H1 (cell line): Measurements from ENCODE around the gene GADD45B. TPM values are rescaled to one million over a fixed set of nuclear protein-coding genes. Genes with fewer than 3 reads are reported as not detected.

Experiments
- CTCF ChIA-PET: fragments of 300-600 bp; sonication (Branson Sonifier 250); formaldehyde crosslinking; loops from one replicate; lab custom pipeline; 2021; ENCODE audit not compliant: partially characterized antibody; lab: Charles Lee
- POLR2A ChIA-PET: fragments of 300-600 bp; sonication (Branson Sonifier 250); formaldehyde crosslinking; loops from one replicate; lab custom pipeline; 2021; ENCODE audit warnings: inconsistent platforms; ENCODE audit not compliant: partially characterized antibody; lab: Charles Lee
- DNase-seq, 2 experiments: peaks; one replicate each; pipeline versions ENCODE4 v3.0.0 to v3.0.0-alpha.2; 2010 to 2022; ENCODE audit warnings: low spot score in 2 of 2, low read depth in 1 of 2, mixed read lengths in 1 of 2
- FAIRE-seq: peaks from 2 replicates; lab custom pipeline; 2011; peaks lifted over from hg19 to GRCh38; lab: Jason Lieb, UNC
- H2AFZ ChIP-seq: 2 replicates; pipeline ENCODE4 v1.8.1; 2012; ENCODE audit warnings: low read length, inconsistent platforms
- H2AK5ac ChIP-seq: 2 replicates; pipeline ENCODE4 v1.6.1; 2013; ENCODE audit warnings: low read depth, low read length
- H2BK120ac ChIP-seq: replicated peaks from 2 replicates; pipeline ENCODE3; 2013; ENCODE audit warnings: low read depth, low read length, inconsistent platforms
- H2BK12ac ChIP-seq: 2 replicates; pipeline ENCODE4 v1.6.1; 2013; ENCODE audit warnings: low read depth, low read length
- H2BK15ac ChIP-seq: 2 replicates; pipeline ENCODE4 v1.6.1; 2013; ENCODE audit warnings: low read length
- H2BK20ac ChIP-seq: 2 replicates; pipeline ENCODE4 v1.6.1; 2013; ENCODE audit warnings: low read length
- H2BK5ac ChIP-seq: 2 replicates; pipeline ENCODE4 v1.6.1; 2013; ENCODE audit warnings: low read depth, low read length
- H3K14ac ChIP-seq: 2 replicates; pipeline ENCODE4 v1.6.1; 2013; ENCODE audit warnings: inconsistent platforms; ENCODE audit not compliant: insufficient read length
- H3K18ac ChIP-seq: 2 replicates; pipeline ENCODE4 v1.6.1; 2013; ENCODE audit warnings: low read length; ENCODE audit errors: extremely low read depth
- H3K23ac ChIP-seq: 2 replicates; pipeline ENCODE4 v1.6.1; 2013; ENCODE audit warnings: inconsistent platforms; ENCODE audit not compliant: insufficient read length
- H3K23me2 ChIP-seq: 2 replicates; pipeline ENCODE4 v1.6.1; 2013; ENCODE audit warnings: low read depth, low read length
- H3K27ac ChIP-seq: 2 replicates; pipeline ENCODE4 v1.6.1; 2011; ENCODE audit warnings: low read depth, low read length, inconsistent platforms
- H3K27me3 ChIP-seq, 4 experiments: replicated peaks in 1 of 4; 1 replicate in 1 of 4; 2 replicates in 3 of 4; pipeline versions ENCODE4 v1.6.1 to v1.8.1; 2011 to 2013; ENCODE audit warnings: low read length in 3 of 4, mild to moderate bottlenecking in 3 of 4, inconsistent platforms in 2 of 4, mixed read lengths in 2 of 4, moderate library complexity in 1 of 4; ENCODE audit not compliant: control insufficient read depth in 3 of 4, insufficient read depth in 3 of 4; ENCODE audit errors: extremely low read depth in 1 of 4
- H3K36me3 ChIP-seq, 4 experiments: 2 replicates each; pipeline versions ENCODE4 v1.6.1 to v1.8.1; 2011 to 2013; ENCODE audit warnings: mild to moderate bottlenecking in 4 of 4, low read length in 3 of 4, moderate library complexity in 2 of 4, control low read depth in 1 of 4, inconsistent platforms in 1 of 4; ENCODE audit not compliant: insufficient read depth in 4 of 4, control insufficient read depth in 2 of 4
- H3K4ac ChIP-seq: replicated peaks from 2 replicates; pipeline ENCODE3; 2013; ENCODE audit warnings: low read length, low read depth, mixed read lengths, inconsistent platforms; ENCODE audit not compliant: insufficient read length
- H3K4me1 ChIP-seq, 4 experiments: replicated peaks in 1 of 4; 1 replicate in 1 of 4; 2 replicates in 3 of 4; pipeline versions ENCODE4 v1.6.1 to v1.8.1; 2011 to 2013; ENCODE audit warnings: low read length in 3 of 4, inconsistent platforms in 2 of 4, mixed read lengths in 1 of 4; ENCODE audit not compliant: insufficient read depth in 4 of 4, control insufficient read depth in 3 of 4
- H3K4me2 ChIP-seq, 2 experiments: 2 replicates each; pipeline versions ENCODE4 v1.6.1 to v1.8.1; 2011 to 2013; ENCODE audit warnings: low read depth in 2 of 2, low read length in 2 of 2, control low read depth in 1 of 2, inconsistent platforms in 1 of 2, mild to moderate bottlenecking in 1 of 2; ENCODE audit not compliant: insufficient read depth in 1 of 2
- H3K4me3 ChIP-seq, 4 experiments: fragments of 200-600, 300-600 bp in 1 of 4; sonication (generic), shearing (Covaris generic), sonication (Bioruptor Twin) in 1 of 4; 2 replicates each; pipeline versions ENCODE4 v1.5.1 to v1.8.1; 2011 to 2016; ENCODE audit warnings: low read length in 4 of 4, low read depth in 3 of 4, control low read depth in 2 of 4, inconsistent platforms in 2 of 4, mild to moderate bottlenecking in 2 of 4, mixed read lengths in 1 of 4, moderate library complexity in 1 of 4; ENCODE audit not compliant: insufficient read depth in 2 of 4; ENCODE audit errors: extremely low read depth in 1 of 4
- H3K56ac ChIP-seq: replicated peaks from 2 replicates; pipeline ENCODE3; 2013; ENCODE audit warnings: low read depth, mild to moderate bottlenecking, mixed read lengths, low read length, inconsistent platforms; ENCODE audit not compliant: insufficient read length
- H3K79me1 ChIP-seq: 2 replicates; pipeline ENCODE4 v1.6.1; 2013; ENCODE audit warnings: low read depth, low read length, control low read depth
- H3K79me2 ChIP-seq, 2 experiments: 2 replicates each; pipeline versions ENCODE4 v1.6.1 to v1.8.1; 2012 to 2013; ENCODE audit warnings: low read length in 2 of 2, mild to moderate bottlenecking in 2 of 2, inconsistent platforms in 1 of 2; ENCODE audit not compliant: insufficient read depth in 2 of 2, control insufficient read depth in 1 of 2
- H3K9ac ChIP-seq, 4 experiments: replicated peaks in 1 of 4; 1 replicate in 1 of 4; 2 replicates in 3 of 4; pipeline versions ENCODE4 v1.6.1 to v1.8.1; 2011 to 2013; ENCODE audit warnings: low read depth in 3 of 4, low read length in 3 of 4, control low read depth in 2 of 4, mild to moderate bottlenecking in 2 of 4, moderate library complexity in 2 of 4, inconsistent platforms in 1 of 4; ENCODE audit errors: extremely low read depth in 1 of 4
- H3K9me3 ChIP-seq, 2 experiments: 2 replicates each; pipeline versions ENCODE4 v1.6.1 to v1.8.1; 2012 to 2013; ENCODE audit warnings: mild to moderate bottlenecking in 2 of 2, moderate library complexity in 2 of 2, control low read depth in 1 of 2, inconsistent platforms in 1 of 2, low read depth in 1 of 2, low read length in 1 of 2, mixed read lengths in 1 of 2; ENCODE audit not compliant: insufficient read depth in 2 of 2
- H4K20me1 ChIP-seq, 2 experiments: replicated peaks in 1 of 2; 2 replicates each; pipeline versions ENCODE3 to v1.8.1; 2011 to 2013; ENCODE audit warnings: inconsistent platforms in 2 of 2, low read length in 2 of 2, mild to moderate bottlenecking in 1 of 2; ENCODE audit not compliant: insufficient read depth in 2 of 2, control insufficient read depth in 1 of 2
- H4K5ac ChIP-seq: 2 replicates; pipeline ENCODE4 v1.6.1; 2013; ENCODE audit warnings: low read length, low read depth, mixed read lengths, inconsistent platforms; ENCODE audit not compliant: insufficient read length
- H4K8ac ChIP-seq: 2 replicates; pipeline ENCODE4 v1.8.0; 2013; ENCODE audit warnings: mild to moderate bottlenecking, moderate library complexity, low read length, inconsistent platforms; ENCODE audit not compliant: insufficient read depth; ENCODE audit errors: extremely low read depth
- H4K91ac ChIP-seq: replicated peaks from 2 replicates; pipeline ENCODE3; 2013; ENCODE audit warnings: low read length, mixed read lengths, inconsistent platforms; ENCODE audit not compliant: insufficient read length
- CHD1 ChIP-seq: IDR thresholded peaks from 2 replicates; pipeline ENCODE4 v1.6.1; 2012; ENCODE audit warnings: low read depth, low read length, improper control_type of control experiment
- CREB1 ChIP-seq: IDR thresholded peaks from 2 replicates; pipeline ENCODE4 v1.6.1; 2012; ENCODE audit warnings: inconsistent platforms
- GABPA ChIP-seq: IDR thresholded peaks from 2 replicates; pipeline ENCODE4 v1.6.1; 2011; ENCODE audit warnings: mild to moderate bottlenecking, low read length, moderate library complexity, borderline replicate concordance; ENCODE audit not compliant: insufficient read depth
- POU5F1 ChIP-seq: IDR thresholded peaks from 2 replicates; pipeline ENCODE4 v1.6.1; 2011; ENCODE audit warnings: low read depth, mild to moderate bottlenecking, low read length, moderate library complexity
- WGBS, 2 experiments: shearing (Covaris generic) in 1 of 2; methylation state at CpG; one replicate each; pipeline versions ENCODE4 v1.1.6 to v1.1.7; 2013 to 2015; ENCODE audit warnings: low lambda C conversion rate in 2 of 2, mixed read lengths in 2 of 2, inconsistent platforms in 1 of 2, low coverage in 1 of 2, missing lambda C conversion rate in 1 of 2; ENCODE audit not compliant: insufficient replicate concordance in 2 of 2, insufficient coverage in 1 of 2, insufficient read length in 1 of 2; ENCODE audit errors: extremely low coverage in 1 of 2, missing lambda C conversion rate in 1 of 2; 5-methylcytosine and 5-hydroxymethylcytosine counted together
- polyA plus RNA-seq, 7 experiments: library from polyadenylated mRNA; depleted of rRNA in 3 of 7; stranded (reverse) in 5 of 7; unstranded in 2 of 7; fragments of >200 nt in 5 of 7; fragments of 200-250 nt in 2 of 7; gene quantifications; 1 replicate in 5 of 7; 2 replicates in 1 of 7; 4 replicates in 1 of 7; pipeline versions ENCODE4 v1.2.1 to v1.2.3, GENCODE V29; 2011 to 2013; ENCODE audit warnings: missing spikeins in 2 of 7, mixed read lengths in 2 of 7
- total RNA-seq: library from RNA; stranded (reverse); fragmentation: NEBNext Ultra II Directional; extraction: Animal tissue kit (Norgen Biotek cat#: 25700); gene quantifications from 2 replicates; pipeline ENCODE4 v1.2.1, GENCODE V29; 2021
- TF ChIP-seq, protein P1 (sequence below): IDR thresholded peaks from 2 replicates; pipeline ENCODE4 v1.6.1; 2012; ENCODE audit warnings: inconsistent platforms

GADD45B gene
- total and polyA plus RNA-seq, 2 of the 8 experiments (the other 6 are each of a cell fraction or from before 2014, with no cell fraction given): 7.4 to 11.4 TPM

DNA sequence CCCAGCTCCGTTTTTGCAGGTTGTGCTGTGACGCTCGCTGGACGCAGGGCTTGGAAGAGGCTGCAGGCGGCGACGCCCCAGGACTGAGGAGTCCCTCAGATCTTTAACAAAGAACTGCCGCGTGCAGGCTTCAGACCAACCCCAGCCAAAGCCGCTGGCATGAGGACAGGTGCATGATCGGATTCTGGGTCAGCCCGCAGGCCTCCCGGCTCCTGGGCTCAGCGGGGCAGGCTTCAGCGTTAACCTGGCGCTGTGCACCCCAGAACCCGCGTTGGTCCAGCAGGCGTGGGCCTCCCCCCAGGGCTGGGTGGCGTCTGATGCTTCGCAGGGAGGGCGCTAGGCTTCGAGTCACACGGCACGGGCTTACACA is 47.6 kb upstream of the GADD45B start:
- Histone ChIP-seq H3K4me1 (peaks cover 0 to 18% (median 13%) of the 10 kb centered on the region in 4 experiments; a peak in 5 of 7 replicates), H3K9ac (peak overlapping the region in 3 of 4 experiments; percentile 65 to 99 (median 98); a peak in 6 of 7 replicates), H2AFZ (no peak overlapping the region), H2BK120ac (no peak overlapping the region), H2BK15ac (no peak overlapping the region), H3K4me3 (peak overlapping the region in 3 of 4 experiments; percentile 85 to 93 (median 89); a peak in 7 of 8 replicates), H4K20me1 (peaks cover 10 to 16% of the 10 kb centered on the region in 2 experiments), H3K36me3 (peaks cover 2 to 32% (median 16%) of the 10 kb centered on the region in 4 experiments; a peak in 7 of 8 replicates), H2BK12ac (peak overlapping the region; percentile 6; the same call in 1 of the 2 replicates), H2BK5ac (peak overlapping the region; percentile 100; the same call in 1 of the 2 replicates), H3K9me3 (no peaks in the 10 kb centered on the region), H3K14ac (no peak overlapping the region), H3K23me2 (peaks cover 13% of the 10 kb centered on the region; the same call in 1 of the 2 replicates), H2AK5ac (no peak overlapping the region), H3K56ac (no peak overlapping the region), H3K79me1 (peaks cover 13% of the 10 kb centered on the region), H4K8ac (peak overlapping the region; percentile 91), H3K27ac (peak overlapping the region; percentile 99), H3K79me2 (peaks cover 2 to 16% of the 10 kb centered on the region in 2 experiments; a peak in 3 of 4 replicates), H3K4ac (peak overlapping the region; percentile 8), H2BK20ac (no peak overlapping the region), H3K18ac (peak overlapping the region; percentile 52; the same call in 1 of the 2 replicates), H3K23ac (no peak overlapping the region), H4K91ac (no peak overlapping the region), H4K5ac (no peak overlapping the region), H3K4me2 (peak overlapping the region; percentile 84 to 94), H3K27me3 (no peaks in the 10 kb centered on the region)
- WGBS, 2 experiments: 51% methylated on average over 24 of the region's 25 CpGs; no CpG with 5 or more reads in 1 of the 2 experiments
- DNase-seq (peak in 1 of 2 experiments; percentile 71), FAIRE-seq (no peak)
- ChIA-PET POLR2A (interaction anchor here (0.6 to 8.2 kb wide), 29 partner anchors 10 to 1646 kb away, joined by 3 to 84 read pairs (median 4); partner anchors contain the start of genes GADD45B, LMNB2, LSM7 and SPPL2B), CTCF (interaction anchor here (0.7 to 1.6 kb wide), 6 partner anchors 21 to 482 kb away, joined by 3 to 4 read pairs (median 3); no protein-coding TSS in a partner anchor)
- TF ChIP-seq POU5F1 (no peak), CHD1 (peak; percentile 58; the same call in 1 of the 2 replicates), CREB1 (no peak), GABPA (peak; percentile 22; the same call in 1 of the 2 replicates)
- TF ChIP-seq, protein P1, sequence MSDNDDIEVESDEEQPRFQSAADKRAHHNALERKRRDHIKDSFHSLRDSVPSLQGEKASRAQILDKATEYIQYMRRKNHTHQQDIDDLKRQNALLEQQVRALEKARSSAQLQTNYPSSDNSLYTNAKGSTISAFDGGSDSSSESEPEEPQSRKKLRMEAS: peak; percentile 66
